Glutamatergic neuron (in vitro differentiated cells): Measurements from ENCODE around the gene NMRK1. TPM values are rescaled to one million over a fixed set of nuclear protein-coding genes. Genes with fewer than 3 reads are reported as not detected.

Source experiments
- DNase-seq: peaks from one replicate; pipeline ENCODE4 v3.0.0; 2022
- H3K27ac Mint-ChIP-seq: one replicate; pipeline ENCODE4 v1.8.0; 2020; ENCODE audit warnings: mild to moderate bottlenecking, mixed read lengths, inconsistent platforms; ENCODE audit not compliant: unreplicated experiment
- H3K27me3 Mint-ChIP-seq: one replicate; pipeline ENCODE4 v1.8.0; 2020; ENCODE audit warnings: mild to moderate bottlenecking, moderate library complexity, mixed read lengths, inconsistent platforms; ENCODE audit not compliant: unreplicated experiment
- H3K36me3 Mint-ChIP-seq: one replicate; pipeline ENCODE4 v1.8.0; 2020; ENCODE audit warnings: mild to moderate bottlenecking, mixed read lengths, inconsistent platforms; ENCODE audit not compliant: unreplicated experiment
- H3K4me1 Mint-ChIP-seq: one replicate; pipeline ENCODE4 v1.8.0; 2020; ENCODE audit warnings: mild to moderate bottlenecking, low read depth, mixed read lengths, inconsistent platforms; ENCODE audit not compliant: unreplicated experiment
- H3K4me3 Mint-ChIP-seq: one replicate; pipeline ENCODE4 v1.8.0; 2020; ENCODE audit warnings: mild to moderate bottlenecking, mixed read lengths, inconsistent platforms; ENCODE audit not compliant: unreplicated experiment
- H3K9me3 Mint-ChIP-seq: one replicate; pipeline ENCODE4 v1.8.0; 2020; ENCODE audit warnings: mild to moderate bottlenecking, moderate library complexity, mixed read lengths, inconsistent platforms; ENCODE audit not compliant: unreplicated experiment
- total RNA-seq: library from RNA; stranded (reverse); fragmentation: NEBNext Ultra II Directional; extraction: Animal tissue kit (Norgen Biotek cat#: 25700); gene quantifications from one replicate; pipeline ENCODE4 v1.2.1, GENCODE V29; 2021; ENCODE audit not compliant: unreplicated experiment
- TF ChIP-seq, protein P1 (sequence below): fragments of 200-600 bp; sonication (generic); IDR thresholded peaks from one replicate; pipeline ENCODE4 v1.5.0; 2021; ENCODE audit not compliant: partially characterized antibody, unreplicated experiment

The NMRK1 gene
- total RNA-seq, 1 donor from 2014 or later = 6.1 TPM

DNA sequence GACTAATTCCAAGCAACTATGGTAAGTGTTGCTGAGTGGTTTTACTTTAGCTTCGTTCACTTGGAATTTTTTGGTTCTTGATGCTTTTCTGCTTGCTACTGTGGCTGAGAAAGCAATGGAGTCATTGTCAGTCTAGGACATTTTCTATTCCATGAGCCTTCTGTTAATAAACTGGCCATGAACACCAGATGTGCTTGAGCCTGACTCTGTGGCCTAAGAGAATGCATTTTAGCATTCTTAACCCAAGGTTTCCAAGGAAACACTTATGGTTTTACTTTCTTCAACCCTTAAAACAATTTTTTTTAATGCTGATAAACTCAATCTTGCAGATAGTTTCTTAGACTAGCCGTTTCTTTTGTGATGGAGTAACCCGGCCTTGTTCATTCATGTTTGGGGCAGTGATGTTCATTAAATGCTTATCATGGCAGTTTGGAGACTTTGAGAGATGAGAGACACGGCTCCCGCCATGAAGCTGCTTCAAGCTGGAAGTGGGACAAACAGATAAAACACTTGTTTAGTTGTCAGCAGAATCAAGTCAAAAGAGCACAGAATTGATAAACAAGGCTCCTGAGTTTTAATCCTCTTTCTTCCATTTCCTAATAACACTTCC lies 42.8 kb upstream of the NMRK1 start:
- Mint-ChIP-seq H3K9me3 (no peaks in the 10 kb centered on the region), H3K27me3 (no peaks in the 10 kb centered on the region), H3K4me1 (peaks cover 8% of the 10 kb centered on the region), H3K36me3 (no peaks in the 10 kb centered on the region), H3K27ac (no peak overlapping the region), H3K4me3 (no peak overlapping the region)
- TF ChIP-seq, protein P1, sequence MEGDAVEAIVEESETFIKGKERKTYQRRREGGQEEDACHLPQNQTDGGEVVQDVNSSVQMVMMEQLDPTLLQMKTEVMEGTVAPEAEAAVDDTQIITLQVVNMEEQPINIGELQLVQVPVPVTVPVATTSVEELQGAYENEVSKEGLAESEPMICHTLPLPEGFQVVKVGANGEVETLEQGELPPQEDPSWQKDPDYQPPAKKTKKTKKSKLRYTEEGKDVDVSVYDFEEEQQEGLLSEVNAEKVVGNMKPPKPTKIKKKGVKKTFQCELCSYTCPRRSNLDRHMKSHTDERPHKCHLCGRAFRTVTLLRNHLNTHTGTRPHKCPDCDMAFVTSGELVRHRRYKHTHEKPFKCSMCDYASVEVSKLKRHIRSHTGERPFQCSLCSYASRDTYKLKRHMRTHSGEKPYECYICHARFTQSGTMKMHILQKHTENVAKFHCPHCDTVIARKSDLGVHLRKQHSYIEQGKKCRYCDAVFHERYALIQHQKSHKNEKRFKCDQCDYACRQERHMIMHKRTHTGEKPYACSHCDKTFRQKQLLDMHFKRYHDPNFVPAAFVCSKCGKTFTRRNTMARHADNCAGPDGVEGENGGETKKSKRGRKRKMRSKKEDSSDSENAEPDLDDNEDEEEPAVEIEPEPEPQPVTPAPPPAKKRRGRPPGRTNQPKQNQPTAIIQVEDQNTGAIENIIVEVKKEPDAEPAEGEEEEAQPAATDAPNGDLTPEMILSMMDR = no peak
- DNase-seq = no peak

DNA sequence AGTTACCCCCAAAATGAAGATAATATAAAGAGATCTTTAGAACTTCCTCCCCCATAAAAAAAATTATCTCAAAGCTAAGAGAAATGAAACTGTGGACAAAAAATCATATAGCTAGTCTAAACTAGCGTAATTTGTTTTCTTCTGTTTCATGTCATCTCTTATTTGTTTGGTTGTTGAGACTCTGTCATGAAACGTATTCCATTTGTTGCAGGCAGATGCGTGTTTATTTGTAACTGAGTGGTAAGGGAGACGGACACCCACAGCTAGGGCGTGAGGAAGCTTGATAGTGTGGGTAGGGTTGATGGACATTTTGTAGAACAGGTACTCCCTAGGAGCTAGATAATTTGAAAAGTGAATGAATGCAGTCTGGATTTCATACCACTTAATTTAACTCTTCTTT lies 42.2 kb upstream of the NMRK1 start:
- TF ChIP-seq, protein P1 = no peak
- DNase-seq = no peak
- H3K4me3 Mint-ChIP-seq = no peak overlapping the region
- no peaks in the 10 kb centered on the region for H3K27me3 Mint-ChIP-seq
- no peaks in the 10 kb centered on the region for H3K9me3 Mint-ChIP-seq
- no peaks in the 10 kb centered on the region for H3K36me3 Mint-ChIP-seq
- H3K4me1 Mint-ChIP-seq = peaks cover 8% of the 10 kb centered on the region
- H3K27ac Mint-ChIP-seq = no peak overlapping the region

DNA sequence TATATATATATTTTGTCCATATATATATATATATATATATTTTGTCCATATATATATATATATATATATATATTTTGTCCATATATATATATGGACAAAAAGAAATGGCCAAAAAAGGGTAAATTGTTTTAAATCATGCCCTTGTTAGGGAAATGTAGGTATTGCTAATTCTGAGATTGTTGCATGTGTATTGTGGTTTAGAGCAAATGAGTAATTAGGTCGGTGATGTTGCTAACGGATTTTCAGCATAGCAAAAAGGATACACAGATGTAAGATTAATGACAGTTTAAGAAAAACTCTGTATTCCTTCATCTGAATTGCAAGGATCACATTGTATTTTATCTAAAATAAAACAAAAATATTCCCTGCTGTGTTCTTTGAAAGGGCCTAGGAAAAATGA lies 40.6 kb upstream of the NMRK1 start:
- Mint-ChIP-seq H3K27me3 (no peaks in the 10 kb centered on the region), H3K9me3 (no peaks in the 10 kb centered on the region), H3K4me3 (no peak overlapping the region), H3K4me1 (peaks cover 8% of the 10 kb centered on the region), H3K27ac (no peak overlapping the region), H3K36me3 (no peaks in the 10 kb centered on the region)
- no peak for DNase-seq
- TF ChIP-seq, protein P1 = no peak

DNA sequence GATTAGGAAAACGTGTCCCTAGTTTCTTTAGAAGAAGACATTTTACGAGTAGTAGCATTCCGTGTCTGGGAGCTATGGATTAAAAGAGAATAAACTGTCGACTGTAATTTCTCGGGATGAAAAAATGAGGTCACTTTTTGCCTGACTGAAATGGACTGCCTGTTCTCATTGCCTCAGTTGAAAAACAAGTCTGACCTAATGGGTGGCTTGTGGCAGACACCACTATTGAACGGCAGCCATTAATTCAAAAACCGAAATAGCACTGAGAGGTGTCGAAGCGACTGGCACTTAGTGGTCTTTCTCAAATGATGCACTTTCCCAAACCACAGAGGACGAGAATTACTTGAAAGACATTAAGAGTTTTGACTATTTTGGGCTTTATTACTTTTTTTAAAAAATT lies 35.7 kb upstream of the NMRK1 start:
- peaks cover under 1% of the 10 kb centered on the region for H3K36me3 Mint-ChIP-seq
- no peaks in the 10 kb centered on the region for H3K4me1 Mint-ChIP-seq
- DNase-seq = no peak
- H3K27me3 Mint-ChIP-seq = no peaks in the 10 kb centered on the region
- H3K27ac Mint-ChIP-seq = no peak overlapping the region
- no peak overlapping the region for H3K4me3 Mint-ChIP-seq
- no peaks in the 10 kb centered on the region for H3K9me3 Mint-ChIP-seq
- TF ChIP-seq, protein P1 = no peak

DNA sequence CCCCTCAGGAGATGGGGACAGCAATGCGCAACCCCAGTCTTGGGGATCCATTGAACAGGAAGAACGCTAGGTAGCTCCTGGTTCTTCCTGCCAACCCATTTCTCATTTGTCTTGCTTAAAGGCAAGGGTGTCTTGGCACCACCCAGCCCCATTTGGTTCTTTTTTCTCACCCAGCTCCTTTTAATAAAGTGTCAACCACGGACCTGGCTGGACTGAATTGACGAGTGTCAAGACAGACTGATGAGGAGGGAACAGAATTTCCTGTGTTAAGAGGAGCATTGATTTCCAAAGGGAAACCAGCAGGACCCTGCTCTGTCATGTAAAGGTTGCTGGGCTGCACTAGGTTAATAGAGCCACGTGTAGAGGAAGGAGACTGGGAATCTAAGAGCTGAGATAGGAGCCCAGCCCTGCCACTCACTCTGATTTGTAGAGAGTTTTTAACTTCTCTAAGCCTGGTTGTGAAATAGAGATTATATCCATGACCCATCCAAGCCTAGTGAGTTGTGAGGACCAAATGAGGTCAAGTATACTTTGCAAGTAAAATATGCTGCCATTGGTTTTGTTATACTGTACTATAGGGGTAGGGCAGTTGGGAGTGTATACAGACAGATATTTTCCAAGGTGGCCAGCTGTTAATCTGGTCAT lies 34.1 kb upstream of the NMRK1 start:
- no peak for DNase-seq
- Mint-ChIP-seq H3K9me3 (no peaks in the 10 kb centered on the region), H3K27me3 (no peaks in the 10 kb centered on the region)

More for the DNA sequence above, 34.1 kb upstream of the NMRK1 start:
- Mint-ChIP-seq H3K27ac (no peak overlapping the region), H3K4me3 (no peak overlapping the region), H3K4me1 (no peaks in the 10 kb centered on the region), H3K36me3 (peaks cover 10% of the 10 kb centered on the region)
- TF ChIP-seq, protein P1 = no peak
